ENCODE results near the gene ST7.

The ST7 gene

DNA sequence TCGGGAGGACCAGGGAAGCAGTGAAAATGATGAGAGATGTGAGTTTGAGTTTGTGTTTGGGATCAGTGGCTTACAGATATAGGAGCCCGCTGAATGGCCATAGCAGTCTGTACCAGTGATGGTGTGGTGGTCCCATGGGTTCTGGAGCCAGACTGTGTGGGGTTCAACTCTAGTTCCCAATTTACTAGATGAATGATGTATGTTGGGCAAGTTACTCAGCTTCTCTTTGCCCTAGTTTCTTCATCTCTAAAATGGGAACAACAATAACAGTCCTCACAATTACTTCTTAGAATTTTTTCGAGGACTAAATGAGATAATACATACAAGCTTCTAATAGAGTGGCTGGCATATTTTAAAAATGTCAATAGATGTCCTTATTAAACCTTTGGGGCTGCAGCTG, 185.2 kb downstream of the ST7 start:
- H3F3A ChIP-seq (ENCODE audit: low read depth): no peaks in the 10 kb centered on the region
- no peak overlapping the region for H3K9ac ChIP-seq (ENCODE audit: low read depth, low read length, poor library complexity, severe bottlenecking)
- no peaks in the 10 kb centered on the region for H3K36me3 ChIP-seq (ENCODE audit: insufficient read depth, low read length)
- no peak overlapping the region for H2AFZ ChIP-seq (ENCODE audit: low read length)
- no peaks in the 10 kb centered on the region for H4K20me1 ChIP-seq (ENCODE audit: insufficient read depth, low read length, poor library complexity, severe bottlenecking)
- TF ChIP-seq, protein P1, sequence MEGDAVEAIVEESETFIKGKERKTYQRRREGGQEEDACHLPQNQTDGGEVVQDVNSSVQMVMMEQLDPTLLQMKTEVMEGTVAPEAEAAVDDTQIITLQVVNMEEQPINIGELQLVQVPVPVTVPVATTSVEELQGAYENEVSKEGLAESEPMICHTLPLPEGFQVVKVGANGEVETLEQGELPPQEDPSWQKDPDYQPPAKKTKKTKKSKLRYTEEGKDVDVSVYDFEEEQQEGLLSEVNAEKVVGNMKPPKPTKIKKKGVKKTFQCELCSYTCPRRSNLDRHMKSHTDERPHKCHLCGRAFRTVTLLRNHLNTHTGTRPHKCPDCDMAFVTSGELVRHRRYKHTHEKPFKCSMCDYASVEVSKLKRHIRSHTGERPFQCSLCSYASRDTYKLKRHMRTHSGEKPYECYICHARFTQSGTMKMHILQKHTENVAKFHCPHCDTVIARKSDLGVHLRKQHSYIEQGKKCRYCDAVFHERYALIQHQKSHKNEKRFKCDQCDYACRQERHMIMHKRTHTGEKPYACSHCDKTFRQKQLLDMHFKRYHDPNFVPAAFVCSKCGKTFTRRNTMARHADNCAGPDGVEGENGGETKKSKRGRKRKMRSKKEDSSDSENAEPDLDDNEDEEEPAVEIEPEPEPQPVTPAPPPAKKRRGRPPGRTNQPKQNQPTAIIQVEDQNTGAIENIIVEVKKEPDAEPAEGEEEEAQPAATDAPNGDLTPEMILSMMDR (conservative IDR thresholded peaks at IDR 0.05; ENCODE audit: low read length): no peak
- TF ChIP-seq EZH2phosphoT487 (IDR thresholded peaks at IDR 0.05; ENCODE audit: borderline replicate concordance): no peak
- no peaks in the 10 kb centered on the region for H3K4me1 ChIP-seq (ENCODE audit: insufficient read depth, low read length, poor library complexity, severe bottlenecking)
- no peak overlapping the region for H3K4me2 ChIP-seq (ENCODE audit: low read depth, low read length, poor library complexity, severe bottlenecking)
- H3K9me2 ChIP-seq (replicated peaks; ENCODE audit: low read depth, low read length): no peaks in the 10 kb centered on the region
- no peaks in the 10 kb centered on the region for H3K79me2 ChIP-seq (ENCODE audit: insufficient read depth, low read length)
- no peaks in the 10 kb centered on the region for H3K27me3 ChIP-seq (ENCODE audit: insufficient read depth, low read length, poor library complexity, severe bottlenecking)
- H3K4me3 ChIP-seq (ENCODE audit: low read length, poor library complexity, severe bottlenecking): no peak overlapping the region
- H3K9me3 ChIP-seq (ENCODE audit: insufficient read depth, low read depth, low read length): no peaks in the 10 kb centered on the region

DNA sequence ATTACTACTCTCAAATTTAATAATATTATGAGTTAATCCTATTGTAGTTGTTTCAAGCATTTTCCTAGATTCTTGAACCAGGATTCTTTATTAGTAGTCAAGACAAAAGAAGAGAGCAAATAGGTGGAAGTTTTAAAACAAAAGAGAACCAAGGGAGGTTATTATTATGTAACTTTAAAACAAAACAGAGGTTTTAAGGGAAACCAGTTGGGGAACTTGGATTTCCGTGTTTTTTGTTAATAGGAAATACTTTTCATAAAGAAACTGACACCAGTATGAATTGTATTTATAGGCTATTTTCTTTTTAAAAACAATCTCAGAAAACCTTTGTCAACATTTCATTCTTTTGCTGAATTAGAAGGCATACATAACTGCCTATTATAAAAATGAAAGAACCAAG, 185.7 kb downstream of the ST7 start:
- H3K9me2 ChIP-seq (replicated peaks; ENCODE audit: low read depth, low read length): no peaks in the 10 kb centered on the region
- H3K4me3 ChIP-seq (ENCODE audit: low read length, poor library complexity, severe bottlenecking): no peak overlapping the region
- no peak overlapping the region for H3K9ac ChIP-seq (ENCODE audit: low read depth, low read length, poor library complexity, severe bottlenecking)
- H3K36me3 ChIP-seq (ENCODE audit: insufficient read depth, low read length): no peaks in the 10 kb centered on the region
- no peaks in the 10 kb centered on the region for H3K4me1 ChIP-seq (ENCODE audit: insufficient read depth, low read length, poor library complexity, severe bottlenecking)
- no peak overlapping the region for H3K4me2 ChIP-seq (ENCODE audit: low read depth, low read length, poor library complexity, severe bottlenecking)
- H3K79me2 ChIP-seq (ENCODE audit: insufficient read depth, low read length): no peaks in the 10 kb centered on the region
- no peaks in the 10 kb centered on the region for H3K27me3 ChIP-seq (ENCODE audit: insufficient read depth, low read length, poor library complexity, severe bottlenecking)
- H3F3A ChIP-seq (ENCODE audit: low read depth): no peaks in the 10 kb centered on the region
- H4K20me1 ChIP-seq (ENCODE audit: insufficient read depth, low read length, poor library complexity, severe bottlenecking): no peaks in the 10 kb centered on the region
- no peak overlapping the region for H2AFZ ChIP-seq (ENCODE audit: low read length)
- TF ChIP-seq, protein P1 (conservative IDR thresholded peaks at IDR 0.05; ENCODE audit: low read length): no peak
- TF ChIP-seq EZH2phosphoT487 (IDR thresholded peaks at IDR 0.05; ENCODE audit: borderline replicate concordance): no peak
- no peaks in the 10 kb centered on the region for H3K9me3 ChIP-seq (ENCODE audit: insufficient read depth, low read depth, low read length)

DNA sequence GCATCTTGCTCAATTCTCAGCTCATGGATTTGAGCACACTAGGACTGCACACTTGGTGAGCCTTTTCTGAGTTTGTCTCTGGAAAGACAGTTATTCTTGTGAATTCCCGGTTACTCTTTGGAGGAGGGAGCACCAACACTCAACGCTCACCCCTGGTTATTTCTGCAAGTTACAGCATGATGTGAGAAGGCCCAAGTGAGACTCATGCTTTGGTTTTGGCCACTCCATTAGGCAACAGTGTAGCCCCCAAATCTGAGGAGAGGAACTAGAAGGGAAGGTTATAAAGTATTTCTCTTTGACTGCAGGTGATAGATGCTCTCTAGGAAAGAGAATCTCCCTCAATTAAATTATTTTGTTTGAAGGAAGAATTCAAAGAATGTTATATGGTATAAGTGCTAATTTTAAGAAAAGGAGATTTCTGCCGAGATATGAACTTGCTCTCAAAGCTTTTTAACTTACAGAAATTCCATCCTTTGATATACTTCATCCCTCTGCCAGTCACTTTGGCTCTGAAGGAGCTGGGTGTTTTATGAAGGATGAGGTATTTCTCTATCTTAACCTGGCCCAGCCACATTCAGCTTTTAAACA, 186.2 kb downstream of the ST7 start:
- Histone ChIP-seq H3K9ac (ENCODE audit: low read depth, low read length, poor library complexity, severe bottlenecking) (no peak overlapping the region), H3K4me3 (ENCODE audit: low read length, poor library complexity, severe bottlenecking) (no peak overlapping the region), H3K36me3 (ENCODE audit: insufficient read depth, low read length) (no peaks in the 10 kb centered on the region), H3K27me3 (ENCODE audit: insufficient read depth, low read length, poor library complexity, severe bottlenecking) (no peaks in the 10 kb centered on the region), H4K20me1 (ENCODE audit: insufficient read depth, low read length, poor library complexity, severe bottlenecking) (no peaks in the 10 kb centered on the region), H3K9me3 (ENCODE audit: insufficient read depth, low read depth, low read length) (no peaks in the 10 kb centered on the region), H3K9me2 (replicated peaks; ENCODE audit: low read depth, low read length) (no peaks in the 10 kb centered on the region), H3K4me2 (ENCODE audit: low read depth, low read length, poor library complexity, severe bottlenecking) (no peak overlapping the region), H3K4me1 (ENCODE audit: insufficient read depth, low read length, poor library complexity, severe bottlenecking) (no peaks in the 10 kb centered on the region), H3F3A (ENCODE audit: low read depth) (no peaks in the 10 kb centered on the region), H3K79me2 (ENCODE audit: insufficient read depth, low read length) (no peaks in the 10 kb centered on the region), H2AFZ (ENCODE audit: low read length) (no peak overlapping the region)
- TF ChIP-seq EZH2phosphoT487 (IDR thresholded peaks at IDR 0.05; ENCODE audit: borderline replicate concordance): no peak
- TF ChIP-seq, protein P1 (conservative IDR thresholded peaks at IDR 0.05; ENCODE audit: low read length): no peak
